Heart left ventricle (tissue), 13 donors: Measurements from ENCODE around the gene DNAJA2.

Source experiments
- POLR2A ChIP-seq, 2 donors: fragments of 450-650 bp; IDR thresholded peaks; one replicate each; pipeline ENCODE4 v1.6.1; 2017; ENCODE audit warnings: antibody characterized with exemption in 2 of 2, mild to moderate bottlenecking in 2 of 2, moderate library complexity in 2 of 2
- TF ChIP-seq, protein P1 (sequence below), 12 donors: fragments of 200-600 bp; sonication (generic) in 4 of 12; IDR thresholded peaks; one replicate each; pipeline versions ENCODE4 v1.5.0 to v1.8.0; 2018 to 2022; ENCODE audit warnings: antibody characterized with exemption in 12 of 12, mild to moderate bottlenecking in 5 of 12
- donor health status: ischemic (EF 13 %, LVEDD 7.1; RV severe dilation, severe dysfunction).
- donor health status: DM: no; HTN: yes; CAD: no.
- donor health status: DM: no; HTN: no; CAD: no.
- donor health status: ischemic (EF 25% LVEDD 6.9; RV normal size, moderate dysfunction).
- donor health status: ischemic (EF 25% LVEDD 5.7; RV mildly dilated, moderate dysfunction).
- donor health status: ischemic (EF 35%, LVEDD 5.7; RV mildly dilated, moderate dysfunction).
- donor health status: nonischemic (EF 11% LVEDD 7.7; RV severe dilation, severe dysfunction).
- donor health status: DM: yes; HTN: yes; CAD: no.
- donor health status: PGD.
- donor health status: ischemic (EF 29% LVEDD 5.4; RV normal size, mild dysfunction).
- donor health status: nonischemic (EF 23%, LVEDD 6.1; RV moderate dilation, normal function).

DNA sequence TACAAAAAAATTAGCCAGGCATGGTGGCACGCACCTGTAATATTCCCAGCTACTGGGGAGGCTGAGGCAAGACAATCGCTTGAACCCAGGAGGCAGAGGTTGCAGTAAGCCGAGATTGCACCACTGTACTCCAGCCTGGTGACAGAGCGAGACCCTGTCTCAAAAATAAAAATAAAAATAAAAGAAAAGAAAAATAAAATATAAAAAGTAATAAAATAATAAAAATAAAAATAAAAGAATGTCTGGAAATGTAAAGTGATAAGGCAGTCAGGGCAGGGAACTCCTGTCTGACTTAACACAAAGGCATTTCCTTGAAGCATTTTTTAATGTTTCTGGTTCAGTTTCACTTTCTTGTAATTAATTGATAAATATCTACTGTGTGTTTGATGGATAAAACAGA is 34.7 kb upstream of the DNAJA2 start:
- TF ChIP-seq, protein P1, sequence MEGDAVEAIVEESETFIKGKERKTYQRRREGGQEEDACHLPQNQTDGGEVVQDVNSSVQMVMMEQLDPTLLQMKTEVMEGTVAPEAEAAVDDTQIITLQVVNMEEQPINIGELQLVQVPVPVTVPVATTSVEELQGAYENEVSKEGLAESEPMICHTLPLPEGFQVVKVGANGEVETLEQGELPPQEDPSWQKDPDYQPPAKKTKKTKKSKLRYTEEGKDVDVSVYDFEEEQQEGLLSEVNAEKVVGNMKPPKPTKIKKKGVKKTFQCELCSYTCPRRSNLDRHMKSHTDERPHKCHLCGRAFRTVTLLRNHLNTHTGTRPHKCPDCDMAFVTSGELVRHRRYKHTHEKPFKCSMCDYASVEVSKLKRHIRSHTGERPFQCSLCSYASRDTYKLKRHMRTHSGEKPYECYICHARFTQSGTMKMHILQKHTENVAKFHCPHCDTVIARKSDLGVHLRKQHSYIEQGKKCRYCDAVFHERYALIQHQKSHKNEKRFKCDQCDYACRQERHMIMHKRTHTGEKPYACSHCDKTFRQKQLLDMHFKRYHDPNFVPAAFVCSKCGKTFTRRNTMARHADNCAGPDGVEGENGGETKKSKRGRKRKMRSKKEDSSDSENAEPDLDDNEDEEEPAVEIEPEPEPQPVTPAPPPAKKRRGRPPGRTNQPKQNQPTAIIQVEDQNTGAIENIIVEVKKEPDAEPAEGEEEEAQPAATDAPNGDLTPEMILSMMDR (IDR thresholded peaks at IDR 0.05): no peak
- no peak for TF ChIP-seq POLR2A (IDR thresholded peaks at IDR 0.05)
